Activated effector memory CD4-positive, alpha-beta T cell treated with Interleukin-2 at 50 U/mL for 16 hours (primary cell): ENCODE data around the gene DNAH1.
"Not testable (repeated sequence)": the region's sequence is repeated elsewhere in the genome, so short reads cannot be mapped to it uniquely, and the experiment has no call there.

Source experiments
- DNase-seq: peaks from one replicate; pipeline ENCODE4 v3.0.0-alpha.2; 2020

The DNAH1 gene

GRCh38 chr3:52315977-52316764, at the start of gene DNAH1:
TSS of gene DNAH1 (plus strand) at chr3:52316319. CDS start at chr3:52322443, 6,124 bp downstream.
- DNase-seq, result no peak

- no peak for DNase-seq
Observed at GRCh38 chr3:52268036-52268435, 48.1 kb upstream of the DNAH1 start.

- no peak for DNase-seq
Observed at GRCh38 chr3:52269776-52270175, 46.3 kb upstream of the DNAH1 start.

GRCh38 chr3:52270252-52270754, 45.8 kb upstream of the DNAH1 start:
- DNase-seq, result no peak

- not testable (repeated sequence) for DNase-seq
Observed at GRCh38 chr3:52272172-52272571, 43.9 kb upstream of the DNAH1 start.

- DNase-seq, result no peak
Observed at GRCh38 chr3:52272831-52273230, 43.3 kb upstream of the DNAH1 start.

GRCh38 chr3:52274781-52275180, 41.3 kb upstream of the DNAH1 start:
- not testable (repeated sequence) for DNase-seq

GRCh38 chr3:52277071-52277964, 38.8 kb upstream of the DNAH1 start:
- peak; percentile 69 for DNase-seq

GRCh38 chr3:52277972-52278509, 38.1 kb upstream of the DNAH1 start:
- no peak for DNase-seq

GRCh38 chr3:52278510-52279069, 37.5 kb upstream of the DNAH1 start, which contains the start of gene WDR82:
TSS of gene WDR82 (minus strand) at chr3:52278649. CDS start at chr3:52278361, 288 bp downstream.
- DNase-seq, result peak; percentile 97

- DNase-seq, result no peak
Observed at GRCh38 chr3:52279596-52279995, 36.5 kb upstream of the DNAH1 start.

- no peak for DNase-seq
Observed at GRCh38 chr3:52280050-52280461, 36.1 kb upstream of the DNAH1 start.

- peak; percentile 42 for DNase-seq
Observed at GRCh38 chr3:52281981-52282801, 33.9 kb upstream of the DNAH1 start.

- DNase-seq, result no peak
Observed at GRCh38 chr3:52283306-52283705, 32.8 kb upstream of the DNAH1 start.

- not testable (repeated sequence) for DNase-seq
Observed at GRCh38 chr3:52284051-52284450, 32.1 kb upstream of the DNAH1 start.

GRCh38 chr3:52286777-52287110, 29.4 kb upstream of the DNAH1 start:
- no peak for DNase-seq

- no peak for DNase-seq
Observed at GRCh38 chr3:52288674-52289073, 27.4 kb upstream of the DNAH1 start.

GRCh38 chr3:52289338-52289746, 26.8 kb upstream of the DNAH1 start:
- DNase-seq, result no peak

- no peak for DNase-seq
Observed at GRCh38 chr3:52289747-52290595, 26.1 kb upstream of the DNAH1 start.

GRCh38 chr3:52290596-52291507, 25.3 kb upstream of the DNAH1 start:
- no peak for DNase-seq
